ENCODE measurements around the gene SLC2A3. TPM values are rescaled to one million over a fixed set of nuclear protein-coding genes. Genes with fewer than 3 reads are reported as not detected.
"Not testable (repeated sequence)": the region's sequence is repeated elsewhere in the genome, so short reads cannot be mapped to it uniquely, and the experiment has no call there.

SLC2A3 gene
- total and polyA plus RNA-seq, 2 experiments from 2014 or later, result 199 to 388 TPM

- H4K20me1 ChIP-seq (replicated peaks; ENCODE audit: insufficient read depth); H3K79me2 ChIP-seq (replicated peaks; ENCODE audit: insufficient read depth); H3K36me3 ChIP-seq (ENCODE audit: insufficient read depth); H3K36me3 Mint-ChIP-seq (ENCODE audit: low read depth); H2AFZ ChIP-seq; H3K4me3 Mint-ChIP-seq; H3K4me2 ChIP-seq; DNase-seq (ENCODE audit: low spot score); H3K4me3 ChIP-seq; H3K9me3 Mint-ChIP-seq; H3K9me2 ChIP-seq (ENCODE audit: insufficient read depth); H3K27me3 ChIP-seq (ENCODE audit: insufficient read depth); ATAC-seq: not testable (repeated sequence)
- H3K4me1 Mint-ChIP-seq, result peaks cover 36% of the 10 kb centered on the region
- H3K27ac Mint-ChIP-seq, result peak overlapping the region; percentile 54; the same call in 1 of the 2 replicates
- Histone ChIP-seq H3K27ac (ENCODE audit: low read depth) (peak overlapping the region; percentile 82), H3F3A (replicated peaks; ENCODE audit: low read depth) (peaks cover 16% of the 10 kb centered on the region; the same call in 1 of the 2 replicates), H3K4me1 (ENCODE audit: insufficient read depth) (peaks cover 55% of the 10 kb centered on the region)
- peaks cover 12% of the 10 kb centered on the region for H3K27me3 Mint-ChIP-seq (ENCODE audit: insufficient read depth, low read depth, poor library complexity)
Measured at GRCh38 chr12:7977351-7978124, 41.6 kb upstream of the SLC2A3 start.

- no peaks in the 10 kb centered on the region for H4K20me1 ChIP-seq (replicated peaks; ENCODE audit: insufficient read depth)
- TF ChIP-seq POLR2AphosphoS5 (IDR thresholded peaks at IDR 0.05; ENCODE audit: low read depth) (no peak), REST (IDR thresholded peaks at IDR 0.05; ENCODE audit: unreplicated experiment) (no peak), CTCF (conservative IDR thresholded peaks at IDR 0.05; ENCODE audit: low read depth in 2 of 2) (no peak), ETS1 (IDR thresholded peaks at IDR 0.05) (no peak), ZNF462 (CRISPR knock-in tag; IDR thresholded peaks at IDR 0.05) (no peak), JUNB (IDR thresholded peaks at IDR 0.05; ENCODE audit: unreplicated experiment) (no peak), EZH2 (IDR thresholded peaks at IDR 0.05; ENCODE audit: low read depth, unreplicated experiment) (no peak)
Measured at GRCh38 chr12:7973457-7973825, 37.5 kb upstream of the SLC2A3 start.

More at GRCh38 chr12:7973457-7973825, 37.5 kb upstream of the SLC2A3 start:
- H3K27me3 ChIP-seq (ENCODE audit: insufficient read depth), result no peaks in the 10 kb centered on the region
- DNase-seq (ENCODE audit: low spot score), result no peak
- H3K9me2 ChIP-seq (ENCODE audit: insufficient read depth), result no peaks in the 10 kb centered on the region
- Mint-ChIP-seq H3K9me3 (no peaks in the 10 kb centered on the region; the same call in 2 of the 3 replicates), H3K27me3 (ENCODE audit: insufficient read depth, low read depth, poor library complexity) (peaks cover 17% of the 10 kb centered on the region), H3K27ac (peak overlapping the region; percentile 62; the same call in 1 of the 2 replicates), H3K4me3 (no peak overlapping the region), H3K4me1 (peaks cover 49% of the 10 kb centered on the region), H3K36me3 (ENCODE audit: low read depth) (peaks cover 3% of the 10 kb centered on the region; the same call in 1 of the 3 replicates)
- H3K79me2 ChIP-seq (replicated peaks; ENCODE audit: insufficient read depth), result peaks cover 15% of the 10 kb centered on the region
- peaks cover 31% of the 10 kb centered on the region for H3F3A ChIP-seq (replicated peaks; ENCODE audit: low read depth)
- no peak for ATAC-seq
- H3K4me3 ChIP-seq, result no peak overlapping the region
- H3K4me2 ChIP-seq, result 0 out of 2 replicates have a peak overlapping the region, but pooled peaks have one; percentile 40
- peak overlapping the region; percentile 84; the same call in 1 of the 2 replicates for H3K27ac ChIP-seq (ENCODE audit: low read depth)
- no peaks in the 10 kb centered on the region for H3K36me3 ChIP-seq (ENCODE audit: insufficient read depth)
- H3K4me1 ChIP-seq (ENCODE audit: insufficient read depth), result peaks cover 68% of the 10 kb centered on the region
- H2AFZ ChIP-seq, result no peak overlapping the region
